ENCODE results near the gene HCFC1. TPM values are rescaled to one million over a fixed set of nuclear protein-coding genes. Genes with fewer than 3 reads are reported as not detected.

The HCFC1 gene
- total and polyA plus RNA-seq, 7 experiments from 2014 or later: 6.6 to 106 (median 52.9) TPM

- H3K27me3 ChIP-seq (ENCODE audit: control insufficient read depth in 2 of 2, insufficient read depth in 2 of 2, low read length in 2 of 2): no peaks in the 10 kb centered on the region
- Mint-ChIP-seq H3K36me3 (peaks cover 0 to 70% (median 1%) of the 10 kb centered on the region in 5 donors), H3K4me3 (no peak overlapping the region), H3K27me3 (no peaks in the 10 kb centered on the region), H3K27ac (no peak overlapping the region), H3K4me1 (peaks cover 0 to 5% (median 0%) of the 10 kb centered on the region in 7 donors), H3K9me3 (peaks cover 0 to 2% (median 0%) of the 10 kb centered on the region in 11 donors)
- no peak overlapping the region for H3K4me3 ChIP-seq (ENCODE audit: low read length)
- intact Hi-C loops (cut with micrococcal nuclease): loop anchor here in 1 of 2 donors (10.0 kb wide), 1 partner anchor 365 kb away; the partner anchor contains the start of gene CCNQ
- ChIA-PET CTCF (no interaction called here), POLR2A (no interaction called here)
- no peaks in the 10 kb centered on the region for H3K4me1 ChIP-seq (ENCODE audit: control insufficient read depth in 2 of 2, insufficient read depth in 2 of 2, low read length in 2 of 2)
- no peaks in the 10 kb centered on the region for H3K9me3 ChIP-seq (ENCODE audit: control insufficient read depth in 2 of 3, low read length in 3 of 3)
- no peak for ATAC-seq
- H3K36me3 ChIP-seq (ENCODE audit: control insufficient read depth in 2 of 3, insufficient read depth in 3 of 3, low read length in 3 of 3): peaks cover 0 to 95% (median 12%) of the 10 kb centered on the region in 3 experiments
- DNase-seq: no peak
- H3K27ac ChIP-seq (ENCODE audit: low read depth, low read length): no peak overlapping the region
Observed at GRCh38 chrX:153960077-153960476, 11.5 kb downstream of the HCFC1 start.

GRCh38 chrX:153959649-153960048, 12.0 kb downstream of the HCFC1 start:
- H3K27ac ChIP-seq (ENCODE audit: low read depth, low read length): no peak overlapping the region
- intact Hi-C loops (cut with micrococcal nuclease): loop anchor here in 1 of 2 donors (10.0 kb wide), 1 partner anchor 365 kb away; the partner anchor contains the start of gene CCNQ
- Mint-ChIP-seq H3K4me1 (peaks cover 0 to under 1% (median 0%) of the 10 kb centered on the region in 7 donors), H3K27ac (no peak overlapping the region), H3K36me3 (peaks cover 0 to 70% (median 1%) of the 10 kb centered on the region in 5 donors), H3K4me3 (no peak overlapping the region), H3K27me3 (no peaks in the 10 kb centered on the region), H3K9me3 (no peaks in the 10 kb centered on the region)
- ATAC-seq (no peak), DNase-seq (no peak)
- H3K4me3 ChIP-seq (ENCODE audit: low read length): no peak overlapping the region
- no peaks in the 10 kb centered on the region for H3K27me3 ChIP-seq (ENCODE audit: control insufficient read depth in 2 of 2, insufficient read depth in 2 of 2, low read length in 2 of 2)
- H3K36me3 ChIP-seq (ENCODE audit: control insufficient read depth in 2 of 3, insufficient read depth in 3 of 3, low read length in 3 of 3): peaks cover 0 to 99% (median 12%) of the 10 kb centered on the region in 3 experiments
- ChIA-PET CTCF (no interaction called here), POLR2A (no interaction called here)
- no peaks in the 10 kb centered on the region for H3K9me3 ChIP-seq (ENCODE audit: control insufficient read depth in 2 of 3, low read length in 3 of 3)
- no peaks in the 10 kb centered on the region for H3K4me1 ChIP-seq (ENCODE audit: control insufficient read depth in 2 of 2, insufficient read depth in 2 of 2, low read length in 2 of 2)

- Mint-ChIP-seq H3K4me1 (no peaks in the 10 kb centered on the region), H3K36me3 (peaks cover 0 to 75% (median 1%) of the 10 kb centered on the region in 5 donors)
Observed at GRCh38 chrX:153958605-153959004, 13.0 kb downstream of the HCFC1 start.

GRCh38 chrX:153957224-153957623, 14.4 kb downstream of the HCFC1 start:
- no peaks in the 10 kb centered on the region for H3K27me3 ChIP-seq (ENCODE audit: control insufficient read depth in 2 of 2, insufficient read depth in 2 of 2, low read length in 2 of 2)
- intact Hi-C loops (cut with micrococcal nuclease): no loop called here
- H3K9me3 ChIP-seq (ENCODE audit: control insufficient read depth in 2 of 3, low read length in 3 of 3): no peaks in the 10 kb centered on the region
- Mint-ChIP-seq H3K4me1 (peaks cover 0 to 8% (median 3%) of the 10 kb centered on the region in 7 donors), H3K9me3 (no peaks in the 10 kb centered on the region), H3K4me3 (no peak overlapping the region), H3K36me3 (peaks cover 0 to 62% (median 1%) of the 10 kb centered on the region in 5 donors), H3K27ac (peak overlapping the region in 1 of 9 donors; percentile 53), H3K27me3 (no peaks in the 10 kb centered on the region)
- H3K4me1 ChIP-seq (ENCODE audit: control insufficient read depth in 2 of 2, insufficient read depth in 2 of 2, low read length in 2 of 2): peaks cover 4 to 6% of the 10 kb centered on the region in 2 donors
- ChIA-PET POLR2A (interaction anchor here (1.5 kb wide), 1 partner anchor 10 kb away, joined by 4 read pairs; no protein-coding TSS in a partner anchor), CTCF (interaction anchor here (1.5 kb wide), 1 partner anchor 193 kb away, joined by 4 read pairs; the partner anchor contains the start of gene PLXNB3)
- H3K36me3 ChIP-seq (ENCODE audit: control insufficient read depth in 2 of 3, insufficient read depth in 3 of 3, low read length in 3 of 3): peaks cover 0 to 100% (median 12%) of the 10 kb centered on the region in 3 experiments
- H3K27ac ChIP-seq (ENCODE audit: low read depth, low read length): no peak overlapping the region
- ATAC-seq: no peak
- no peak for DNase-seq
- H3K4me3 ChIP-seq (ENCODE audit: low read length): no peak overlapping the region

More at GRCh38 chrX:153958605-153959004, 13.0 kb downstream of the HCFC1 start:
- Histone ChIP-seq H3K4me1 (ENCODE audit: control insufficient read depth in 2 of 2, insufficient read depth in 2 of 2, low read length in 2 of 2) (no peaks in the 10 kb centered on the region), H3K36me3 (ENCODE audit: control insufficient read depth in 2 of 3, insufficient read depth in 3 of 3, low read length in 3 of 3) (peaks cover 0 to 100% (median 12%) of the 10 kb centered on the region in 3 experiments), H3K4me3 (ENCODE audit: low read length) (no peak overlapping the region), H3K9me3 (ENCODE audit: control insufficient read depth in 2 of 3, low read length in 3 of 3) (no peaks in the 10 kb centered on the region), H3K27ac (ENCODE audit: low read depth, low read length) (no peak overlapping the region), H3K27me3 (ENCODE audit: control insufficient read depth in 2 of 2, insufficient read depth in 2 of 2, low read length in 2 of 2) (no peaks in the 10 kb centered on the region)
- DNase-seq: no peak
- POLR2A ChIA-PET: no interaction called here
- Mint-ChIP-seq H3K27me3 (no peaks in the 10 kb centered on the region), H3K9me3 (no peaks in the 10 kb centered on the region), H3K4me3 (no peak overlapping the region), H3K27ac (no peak overlapping the region)
- ATAC-seq: no peak
- CTCF ChIA-PET: no interaction called here
- intact Hi-C loops (cut with micrococcal nuclease): no loop called here

GRCh38 chrX:153956044-153956907, 15.3 kb downstream of the HCFC1 start:
- Mint-ChIP-seq H3K27me3 (no peaks in the 10 kb centered on the region), H3K27ac (peak overlapping the region in 2 of 9 donors; percentile 42 to 53), H3K4me3 (no peak overlapping the region), H3K36me3 (peaks cover 0 to 58% (median 3%) of the 10 kb centered on the region in 5 donors), H3K4me1 (peaks cover 0 to 8% (median 3%) of the 10 kb centered on the region in 7 donors), H3K9me3 (no peaks in the 10 kb centered on the region)
- ChIA-PET POLR2A (no interaction called here), CTCF (no interaction called here)
- Histone ChIP-seq H3K27me3 (ENCODE audit: control insufficient read depth in 2 of 2, insufficient read depth in 2 of 2, low read length in 2 of 2) (no peaks in the 10 kb centered on the region), H3K36me3 (ENCODE audit: control insufficient read depth in 2 of 3, insufficient read depth in 3 of 3, low read length in 3 of 3) (peaks cover 0 to 100% (median 12%) of the 10 kb centered on the region in 3 experiments), H3K27ac (ENCODE audit: low read depth, low read length) (no peak overlapping the region), H3K4me3 (ENCODE audit: low read length) (no peak overlapping the region), H3K9me3 (ENCODE audit: control insufficient read depth in 2 of 3, low read length in 3 of 3) (no peaks in the 10 kb centered on the region), H3K4me1 (ENCODE audit: control insufficient read depth in 2 of 2, insufficient read depth in 2 of 2, low read length in 2 of 2) (peaks cover 4 to 6% of the 10 kb centered on the region in 2 donors)
- DNase-seq (no peak), ATAC-seq (no peak)
- intact Hi-C loops (cut with micrococcal nuclease): no loop called here

- peaks cover 4 to 6% of the 10 kb centered on the region in 2 donors for H3K4me1 ChIP-seq (ENCODE audit: control insufficient read depth in 2 of 2, insufficient read depth in 2 of 2, low read length in 2 of 2)
- intact Hi-C loops (cut with micrococcal nuclease): no loop called here
- DNase-seq (no peak), ATAC-seq (no peak)
- Mint-ChIP-seq H3K4me3 (no peak overlapping the region), H3K4me1 (peaks cover 0 to 11% (median 3%) of the 10 kb centered on the region in 7 donors), H3K9me3 (no peaks in the 10 kb centered on the region), H3K36me3 (peaks cover 0 to 57% (median 3%) of the 10 kb centered on the region in 5 donors), H3K27ac (peak overlapping the region in 2 of 9 donors; percentile 46 to 67), H3K27me3 (no peaks in the 10 kb centered on the region)
- CTCF ChIA-PET: interaction anchor here (0.6 kb wide), 1 partner anchor 316 kb away, joined by 3 read pairs; no protein-coding TSS in a partner anchor
- POLR2A ChIA-PET: no interaction called here
- H3K27me3 ChIP-seq (ENCODE audit: control insufficient read depth in 2 of 2, insufficient read depth in 2 of 2, low read length in 2 of 2): no peaks in the 10 kb centered on the region
- H3K4me3 ChIP-seq (ENCODE audit: low read length): no peak overlapping the region
- H3K9me3 ChIP-seq (ENCODE audit: control insufficient read depth in 2 of 3, low read length in 3 of 3): no peaks in the 10 kb centered on the region
- H3K36me3 ChIP-seq (ENCODE audit: control insufficient read depth in 2 of 3, insufficient read depth in 3 of 3, low read length in 3 of 3): peaks cover 0 to 100% (median 10%) of the 10 kb centered on the region in 3 experiments
- H3K27ac ChIP-seq (ENCODE audit: low read depth, low read length): no peak overlapping the region
Observed at GRCh38 chrX:153955228-153955732, 16.3 kb downstream of the HCFC1 start.

Measured in naive thymus-derived CD4-positive, alpha-beta T cell (primary cell).